ENCODE measurements around the gene SOCS2.

DNA sequence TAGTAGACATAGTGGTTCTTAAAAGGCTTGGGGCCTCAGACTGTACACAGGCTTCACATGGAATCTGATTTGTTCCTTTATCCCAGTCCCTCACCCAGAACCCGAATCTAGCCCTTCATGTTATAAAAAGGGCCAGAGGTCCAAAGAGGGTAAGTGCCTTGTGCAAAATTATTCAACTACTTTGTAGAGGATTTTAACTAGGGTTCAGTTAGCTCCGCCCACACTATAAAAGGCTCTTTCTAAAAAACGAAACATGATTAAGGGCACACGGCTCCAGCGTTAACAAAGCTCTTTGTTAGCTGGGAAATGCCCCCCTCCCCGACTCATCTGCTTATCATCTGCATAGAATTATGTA lies 3.2 kb upstream of the SOCS2 start:
- TF ChIP-seq, protein P1, sequence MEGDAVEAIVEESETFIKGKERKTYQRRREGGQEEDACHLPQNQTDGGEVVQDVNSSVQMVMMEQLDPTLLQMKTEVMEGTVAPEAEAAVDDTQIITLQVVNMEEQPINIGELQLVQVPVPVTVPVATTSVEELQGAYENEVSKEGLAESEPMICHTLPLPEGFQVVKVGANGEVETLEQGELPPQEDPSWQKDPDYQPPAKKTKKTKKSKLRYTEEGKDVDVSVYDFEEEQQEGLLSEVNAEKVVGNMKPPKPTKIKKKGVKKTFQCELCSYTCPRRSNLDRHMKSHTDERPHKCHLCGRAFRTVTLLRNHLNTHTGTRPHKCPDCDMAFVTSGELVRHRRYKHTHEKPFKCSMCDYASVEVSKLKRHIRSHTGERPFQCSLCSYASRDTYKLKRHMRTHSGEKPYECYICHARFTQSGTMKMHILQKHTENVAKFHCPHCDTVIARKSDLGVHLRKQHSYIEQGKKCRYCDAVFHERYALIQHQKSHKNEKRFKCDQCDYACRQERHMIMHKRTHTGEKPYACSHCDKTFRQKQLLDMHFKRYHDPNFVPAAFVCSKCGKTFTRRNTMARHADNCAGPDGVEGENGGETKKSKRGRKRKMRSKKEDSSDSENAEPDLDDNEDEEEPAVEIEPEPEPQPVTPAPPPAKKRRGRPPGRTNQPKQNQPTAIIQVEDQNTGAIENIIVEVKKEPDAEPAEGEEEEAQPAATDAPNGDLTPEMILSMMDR (IDR thresholded peaks at IDR 0.05) = no peak
- TF ChIP-seq POLR2A (IDR thresholded peaks at IDR 0.05) = no peak
